Effector memory CD8-positive, alpha-beta T cell (primary cell): Measurements from ENCODE around the gene STX5.
"Not testable (repeated sequence)": the region's sequence is repeated elsewhere in the genome, so short reads cannot be mapped to it uniquely, and the experiment has no call there.

Experiments used
- ATAC-seq: fragments of 150-1000 bp; cut with Tn5 transposase; replicated peaks from 2 replicates; pipeline ENCODE4 v1.10.0; 2021; ENCODE audit warnings: mild to moderate bottlenecking, moderate library complexity
- DNase-seq, 3 experiments: peaks; one replicate each; pipeline ENCODE4 v3.0.0; 2021
- H3K27ac Mint-ChIP-seq, 2 donors: one replicate each; pipeline ENCODE4 v1.8.0; 2022; ENCODE audit warnings: mild to moderate bottlenecking in 2 of 2, mixed read lengths in 2 of 2, moderate library complexity in 2 of 2
- H3K27me3 Mint-ChIP-seq, 2 donors: one replicate each; pipeline ENCODE4 v1.8.0; 2022; ENCODE audit warnings: mixed read lengths in 2 of 2
- H3K36me3 Mint-ChIP-seq: one replicate; pipeline ENCODE4 v1.8.0; 2022; ENCODE audit warnings: mild to moderate bottlenecking, moderate library complexity, mixed read lengths; ENCODE audit not compliant: insufficient read depth
- H3K4me1 Mint-ChIP-seq, 2 donors: one replicate each; pipeline ENCODE4 v1.8.0; 2022; ENCODE audit warnings: low read depth in 2 of 2, mixed read lengths in 2 of 2
- H3K4me3 Mint-ChIP-seq, 2 donors: one replicate each; pipeline ENCODE4 v1.8.0; 2022; ENCODE audit warnings: mild to moderate bottlenecking in 2 of 2, mixed read lengths in 2 of 2, moderate library complexity in 2 of 2
- H3K9me3 Mint-ChIP-seq, 2 donors: one replicate each; pipeline ENCODE4 v1.8.0; 2022; ENCODE audit warnings: mixed read lengths in 2 of 2

STX5 gene

DNA sequence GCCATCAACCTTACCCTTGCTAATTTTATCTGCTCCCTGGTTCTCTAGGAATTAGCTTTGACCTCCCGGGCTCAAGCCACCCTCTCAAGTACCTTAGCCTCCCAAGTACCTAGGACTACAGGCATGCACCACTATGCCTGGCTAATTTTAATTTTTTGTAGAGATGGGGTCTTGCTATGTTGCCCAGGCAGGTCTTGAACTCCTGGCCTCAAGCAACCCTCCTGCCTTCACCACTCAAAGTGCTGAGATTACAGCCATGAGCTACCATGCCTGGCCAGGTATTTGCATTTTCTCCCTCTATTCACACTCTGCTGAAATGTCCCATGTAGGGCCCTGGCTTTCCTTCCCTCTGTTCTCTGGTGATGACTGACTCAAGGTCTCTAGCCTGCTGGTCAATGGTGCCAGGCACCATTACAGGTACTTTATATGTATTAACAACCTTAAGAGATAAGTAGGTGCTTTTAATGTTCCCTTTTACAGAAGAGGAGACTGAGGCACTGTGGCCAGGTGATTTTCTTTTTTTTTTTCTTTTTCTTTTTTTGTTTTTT lies 16.0 kb upstream of the STX5 start:
- no peaks in the 10 kb centered on the region for H3K9me3 Mint-ChIP-seq
- peaks cover 26% of the 10 kb centered on the region for H3K36me3 Mint-ChIP-seq
- no peaks in the 10 kb centered on the region for H3K27me3 Mint-ChIP-seq
- H3K27ac Mint-ChIP-seq: no peak overlapping the region
- H3K4me3 Mint-ChIP-seq: no peak overlapping the region
- no peak for DNase-seq
- no peak for ATAC-seq
- peaks cover 9 to 10% of the 10 kb centered on the region in 2 donors for H3K4me1 Mint-ChIP-seq

DNA sequence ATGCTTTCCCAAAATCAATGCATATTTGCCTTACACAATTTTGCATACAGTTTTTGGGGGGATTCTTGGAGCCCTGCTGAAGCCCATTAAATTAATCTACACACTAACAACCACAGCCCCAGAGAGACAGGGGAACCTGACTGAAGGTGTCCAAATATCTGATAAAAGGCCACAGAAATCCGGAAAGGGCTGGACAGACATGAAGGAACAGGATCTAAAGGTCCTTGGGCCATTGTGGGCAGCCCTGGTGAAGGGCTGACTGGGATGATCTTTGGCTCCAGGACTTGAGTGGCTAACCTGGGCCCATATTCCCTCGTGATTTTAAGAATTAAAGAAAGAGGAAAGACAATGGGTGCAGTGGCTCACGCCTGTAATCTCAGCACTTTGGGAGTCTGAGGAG lies 14.3 kb upstream of the STX5 start:
- DNase-seq (no peak), ATAC-seq (no peak)
- Mint-ChIP-seq H3K27me3 (no peaks in the 10 kb centered on the region), H3K9me3 (no peaks in the 10 kb centered on the region), H3K4me3 (no peak overlapping the region), H3K36me3 (peaks cover 10% of the 10 kb centered on the region), H3K4me1 (peaks cover 0 to 1% of the 10 kb centered on the region in 2 donors), H3K27ac (no peak overlapping the region)

DNA sequence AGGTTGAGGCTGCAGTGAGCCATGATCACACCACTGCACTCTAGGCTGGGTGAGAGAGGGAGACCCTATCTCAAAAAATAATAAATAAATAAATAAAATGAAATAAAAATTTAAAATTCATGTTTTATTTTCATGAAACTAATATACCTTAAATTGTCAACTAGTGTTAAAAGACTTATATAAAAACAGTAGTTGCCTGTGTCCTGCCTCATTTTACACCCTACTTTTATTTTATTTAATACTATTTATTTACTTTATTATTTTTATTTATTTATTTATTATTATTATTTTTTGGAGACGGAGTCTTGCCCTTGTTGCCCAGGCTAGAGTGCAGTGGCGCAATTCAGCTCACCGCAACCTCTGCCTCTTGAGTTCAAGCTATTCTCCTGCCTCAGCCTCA lies 12.3 kb upstream of the STX5 start:
- H3K27me3 Mint-ChIP-seq: no peaks in the 10 kb centered on the region
- H3K9me3 Mint-ChIP-seq: no peaks in the 10 kb centered on the region
- no peak for ATAC-seq
- H3K36me3 Mint-ChIP-seq: peaks cover 7% of the 10 kb centered on the region
- DNase-seq: no peak
- H3K4me3 Mint-ChIP-seq: no peak overlapping the region
- H3K27ac Mint-ChIP-seq: no peak overlapping the region
- peaks cover 6 to 7% of the 10 kb centered on the region in 2 donors for H3K4me1 Mint-ChIP-seq

DNA sequence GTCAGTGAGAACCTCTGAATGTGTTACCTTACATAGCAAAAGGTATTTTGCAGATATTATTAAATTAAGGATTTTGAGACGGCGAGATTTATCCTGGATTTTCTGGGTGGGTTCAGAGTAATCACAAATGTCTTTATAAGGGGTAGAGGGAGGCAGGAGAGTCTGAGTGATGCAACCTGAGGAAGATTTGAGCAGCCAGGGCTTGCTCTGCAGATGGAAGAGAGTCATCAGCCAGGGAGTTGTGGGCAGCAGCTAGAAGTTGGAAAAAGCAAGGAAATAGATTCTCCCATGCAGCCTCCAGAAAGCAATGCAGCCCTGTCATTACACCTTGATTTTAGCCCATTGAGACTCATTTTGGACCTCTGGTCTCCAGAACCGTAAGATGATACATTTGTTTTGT lies 11.6 kb upstream of the STX5 start:
- Mint-ChIP-seq H3K4me3 (peak overlapping the region in 1 of 2 donors; percentile 11), H3K27me3 (no peaks in the 10 kb centered on the region), H3K4me1 (peaks cover 9 to 12% of the 10 kb centered on the region in 2 donors), H3K36me3 (peaks cover 7% of the 10 kb centered on the region), H3K9me3 (no peaks in the 10 kb centered on the region), H3K27ac (no peak overlapping the region)
- ATAC-seq (no peak), DNase-seq (no peak)

DNA sequence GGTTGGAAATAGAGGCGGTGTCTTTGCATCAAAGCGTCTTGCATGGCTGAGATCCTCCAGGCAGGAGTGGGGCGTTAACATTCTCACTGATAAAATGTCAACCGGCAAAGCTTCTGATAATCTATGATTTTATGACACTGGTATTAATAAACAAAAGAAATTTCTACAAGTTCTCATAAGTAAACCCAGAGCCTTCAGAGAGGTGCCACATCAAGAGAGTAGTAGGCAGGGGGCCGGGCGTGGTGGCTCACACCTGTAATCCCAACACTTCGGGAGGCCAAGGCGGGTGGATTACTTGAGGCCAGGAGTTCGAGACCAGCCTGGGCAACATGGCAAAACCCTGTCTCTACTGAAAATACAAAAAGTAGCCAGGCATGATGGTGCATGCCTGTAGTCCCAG lies 11.0 kb upstream of the STX5 start:
- ATAC-seq, H3K27ac Mint-ChIP-seq, H3K27me3 Mint-ChIP-seq, H3K36me3 Mint-ChIP-seq, H3K4me3 Mint-ChIP-seq, H3K9me3 Mint-ChIP-seq, DNase-seq: not testable (repeated sequence)
- peaks cover 9 to 12% of the 10 kb centered on the region in 2 donors for H3K4me1 Mint-ChIP-seq

DNA sequence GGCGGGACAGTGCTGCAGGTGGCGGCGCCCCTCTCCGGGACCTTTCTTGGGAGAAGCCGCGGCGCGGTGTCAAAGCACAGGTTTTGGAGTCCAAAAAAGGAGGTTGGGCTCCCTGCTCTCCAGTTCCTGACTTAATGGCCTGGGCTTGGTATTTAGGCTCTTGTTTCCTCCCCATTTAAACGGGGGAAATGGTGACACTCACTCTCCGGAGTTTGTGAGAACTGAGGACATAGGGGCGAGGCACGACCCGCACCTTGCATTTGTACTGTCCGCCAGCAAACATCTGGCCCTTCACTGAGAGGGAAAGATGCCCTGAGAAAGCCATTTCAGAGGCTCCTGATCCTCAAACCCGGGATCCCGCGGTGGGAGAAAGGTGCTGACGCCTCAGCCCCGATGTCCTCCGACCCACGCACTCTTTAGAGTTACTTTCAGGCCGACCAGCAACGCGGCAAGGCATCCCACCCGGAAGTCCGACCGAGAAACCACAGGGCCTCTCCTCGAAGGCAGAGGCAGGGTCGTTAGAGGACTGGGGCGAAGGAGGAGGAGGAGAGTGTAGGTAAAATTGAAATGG lies 10.4 kb upstream of the STX5 start:
- Mint-ChIP-seq H3K4me1 (peaks cover 14 to 17% of the 10 kb centered on the region in 2 donors), H3K4me3 (no peak overlapping the region), H3K36me3 (peaks cover 12% of the 10 kb centered on the region), H3K9me3 (no peaks in the 10 kb centered on the region), H3K27me3 (no peaks in the 10 kb centered on the region), H3K27ac (no peak overlapping the region)
- DNase-seq (no peak), ATAC-seq (no peak)

DNA sequence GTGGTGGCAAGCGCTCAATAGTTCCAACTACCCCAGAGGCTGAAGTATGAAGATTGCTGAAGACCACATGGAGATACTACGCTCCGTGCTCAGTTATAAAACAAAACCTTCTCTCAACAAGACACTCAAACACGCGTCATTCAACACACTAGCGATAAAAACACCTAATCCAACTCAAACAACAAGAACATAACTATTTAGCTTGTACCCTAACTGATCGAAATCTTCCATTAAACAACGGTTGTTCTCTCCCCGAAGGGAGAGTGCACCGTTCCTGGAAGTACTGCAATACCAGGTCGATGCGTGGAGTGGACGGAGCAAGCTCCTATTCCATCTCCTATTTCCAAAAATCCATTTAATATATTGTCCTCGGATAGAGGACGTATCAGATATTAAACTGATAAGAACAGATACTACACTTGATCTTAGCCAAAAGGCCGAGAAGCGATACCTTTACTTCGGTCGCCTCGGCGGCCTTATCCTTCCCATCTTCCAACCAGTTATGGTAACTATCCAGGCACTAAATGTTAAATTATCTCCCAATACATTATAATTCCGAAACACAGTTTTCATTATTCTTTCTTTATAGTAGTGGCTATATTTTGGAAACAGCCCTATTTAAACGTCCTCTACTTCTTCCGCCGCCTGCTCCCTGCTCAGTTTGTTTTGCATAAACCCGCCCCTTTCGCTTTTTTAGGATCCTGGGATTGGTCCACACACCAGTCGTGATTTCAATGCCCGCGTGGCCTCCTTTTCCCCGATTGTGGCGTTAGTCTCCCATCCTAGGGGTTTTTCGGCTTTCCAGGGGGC lies 9.7 kb upstream of the STX5 start:
- Mint-ChIP-seq H3K27me3 (no peaks in the 10 kb centered on the region), H3K4me3 (no peak overlapping the region), H3K4me1 (peaks cover 14 to 17% of the 10 kb centered on the region in 2 donors), H3K9me3 (no peaks in the 10 kb centered on the region), H3K36me3 (peaks cover 12% of the 10 kb centered on the region), H3K27ac (no peak overlapping the region)
- peak; percentile 52 for ATAC-seq
- DNase-seq: peak; percentile 80 to 91 (median 83)

DNA sequence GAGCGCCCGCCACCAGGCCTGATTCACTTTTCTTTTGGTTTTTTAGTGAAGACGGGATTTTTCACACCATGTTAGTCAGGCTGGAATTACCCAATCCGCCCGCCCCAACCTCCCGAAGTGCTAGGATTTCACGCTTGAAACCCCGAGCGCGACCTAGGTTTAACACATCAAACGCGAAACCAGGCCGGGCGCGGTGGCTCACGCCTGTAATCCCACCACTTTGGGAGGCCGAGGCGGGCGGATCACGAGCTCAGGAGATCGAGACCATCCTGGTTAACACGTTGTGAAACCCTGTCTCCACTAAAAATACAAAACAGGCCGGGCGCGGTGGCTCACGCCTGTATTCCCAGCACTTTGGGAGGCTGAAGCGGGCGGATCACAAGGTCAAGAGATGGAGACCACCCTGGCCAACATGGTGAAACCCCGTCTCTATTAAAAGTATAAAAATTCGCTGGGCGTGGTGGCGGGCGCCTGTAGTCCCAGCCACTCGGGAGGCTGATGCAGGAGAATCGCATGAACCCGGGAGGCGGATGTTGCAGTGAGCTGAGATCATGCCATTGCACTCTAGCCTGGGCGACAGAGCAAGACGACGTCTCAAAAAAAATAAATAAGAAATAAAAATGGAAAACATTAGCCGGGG lies 9.0 kb upstream of the STX5 start:
- Mint-ChIP-seq H3K4me1 (peaks cover 14 to 17% of the 10 kb centered on the region in 2 donors), H3K36me3 (peaks cover 16% of the 10 kb centered on the region)
- ATAC-seq (peak; percentile 37), DNase-seq (peak; percentile 77 to 81 (median 81))
- H3K4me3 Mint-ChIP-seq, H3K9me3 Mint-ChIP-seq, H3K27ac Mint-ChIP-seq, H3K27me3 Mint-ChIP-seq: not testable (repeated sequence)

DNA sequence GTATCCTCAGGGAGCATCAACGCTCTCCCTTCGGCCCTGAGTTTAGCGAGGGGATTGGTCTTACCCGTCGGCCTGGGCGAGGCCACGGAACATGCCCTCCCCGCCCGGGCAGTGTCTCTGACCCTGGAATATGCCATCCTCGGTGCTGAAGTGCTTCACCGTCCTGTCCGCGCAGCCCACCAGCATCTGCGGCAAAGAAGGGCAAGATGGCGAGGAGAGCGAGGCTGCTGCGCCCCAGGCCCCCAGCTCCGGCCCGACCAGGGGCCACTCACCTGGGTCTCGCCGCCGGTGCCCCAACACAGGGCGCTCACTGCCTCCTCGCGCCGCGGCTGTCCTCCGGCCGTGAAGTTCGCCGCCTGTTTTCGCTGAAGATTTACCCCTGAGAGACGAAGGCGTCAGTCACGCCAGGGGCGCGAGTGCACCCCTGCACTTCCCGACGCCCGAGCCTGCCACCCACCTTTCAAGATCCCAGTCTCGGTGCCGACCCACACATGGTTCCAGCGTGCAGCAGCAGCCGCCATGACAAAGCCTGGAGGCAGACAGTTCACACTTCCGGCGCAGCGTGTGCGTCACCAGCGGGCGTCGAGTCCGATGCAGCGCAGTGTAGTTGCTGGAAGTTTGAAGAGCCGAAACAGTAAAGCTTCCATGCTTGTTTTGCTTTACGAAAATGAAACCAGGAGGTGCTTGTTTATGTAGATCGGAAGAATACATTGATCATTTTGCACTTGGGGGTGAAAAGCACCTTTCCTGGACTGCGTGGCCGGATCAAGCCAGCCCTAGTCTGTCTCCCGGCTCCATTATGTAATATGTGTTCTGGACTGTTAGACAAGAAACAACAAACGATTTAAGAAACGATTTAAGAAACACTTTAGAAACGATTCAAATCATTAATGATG lies 7.4 kb upstream of the STX5 start, which contains the start of gene WDR74:
WDR74 (minus strand) TSS at position 541 of the 896 bp plus-strand sequence; CDS start at position 521, 20 bp downstream.
- Mint-ChIP-seq H3K9me3 (no peaks in the 10 kb centered on the region), H3K27ac (no peak within 1 kb of the TSS), H3K4me3 (no peak within 1 kb of the TSS), H3K4me1 (peaks cover 17 to 20% of the 10 kb centered on the region in 2 donors), H3K36me3 (peaks cover 24% of the 10 kb centered on the region), H3K27me3 (no peaks in the 10 kb centered on the region)
- ATAC-seq (peak; percentile 52), DNase-seq (peak; percentile 88 to 90 (median 88))

DNA sequence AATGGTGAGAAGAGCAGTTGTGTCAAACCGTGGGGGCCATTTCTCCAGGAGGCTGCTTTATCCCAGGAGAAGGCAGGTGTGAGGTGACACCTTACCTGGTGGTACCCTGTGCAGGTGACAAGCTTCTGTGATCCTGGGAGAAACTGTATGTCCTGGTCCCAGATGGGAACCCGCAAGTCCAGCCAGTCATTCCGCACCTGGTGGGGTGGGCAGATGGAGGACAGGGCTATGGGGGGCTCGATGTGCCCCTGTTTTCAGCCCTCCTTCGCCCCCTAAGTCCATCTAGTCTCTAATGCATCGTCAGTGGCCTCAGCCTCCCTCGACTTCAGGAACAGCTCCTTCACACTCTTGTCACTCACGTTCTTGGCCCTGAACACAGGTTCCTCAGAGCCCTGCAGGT lies 3.5 kb upstream of the STX5 start:
- no peaks in the 10 kb centered on the region for H3K9me3 Mint-ChIP-seq
- H3K4me1 Mint-ChIP-seq: peaks cover 33 to 37% of the 10 kb centered on the region in 2 donors
- ATAC-seq (no peak), DNase-seq (no peak)
- no peak overlapping the region for H3K27ac Mint-ChIP-seq
- H3K27me3 Mint-ChIP-seq: no peaks in the 10 kb centered on the region
- peaks cover 58% of the 10 kb centered on the region for H3K36me3 Mint-ChIP-seq
- H3K4me3 Mint-ChIP-seq: no peak overlapping the region

DNA sequence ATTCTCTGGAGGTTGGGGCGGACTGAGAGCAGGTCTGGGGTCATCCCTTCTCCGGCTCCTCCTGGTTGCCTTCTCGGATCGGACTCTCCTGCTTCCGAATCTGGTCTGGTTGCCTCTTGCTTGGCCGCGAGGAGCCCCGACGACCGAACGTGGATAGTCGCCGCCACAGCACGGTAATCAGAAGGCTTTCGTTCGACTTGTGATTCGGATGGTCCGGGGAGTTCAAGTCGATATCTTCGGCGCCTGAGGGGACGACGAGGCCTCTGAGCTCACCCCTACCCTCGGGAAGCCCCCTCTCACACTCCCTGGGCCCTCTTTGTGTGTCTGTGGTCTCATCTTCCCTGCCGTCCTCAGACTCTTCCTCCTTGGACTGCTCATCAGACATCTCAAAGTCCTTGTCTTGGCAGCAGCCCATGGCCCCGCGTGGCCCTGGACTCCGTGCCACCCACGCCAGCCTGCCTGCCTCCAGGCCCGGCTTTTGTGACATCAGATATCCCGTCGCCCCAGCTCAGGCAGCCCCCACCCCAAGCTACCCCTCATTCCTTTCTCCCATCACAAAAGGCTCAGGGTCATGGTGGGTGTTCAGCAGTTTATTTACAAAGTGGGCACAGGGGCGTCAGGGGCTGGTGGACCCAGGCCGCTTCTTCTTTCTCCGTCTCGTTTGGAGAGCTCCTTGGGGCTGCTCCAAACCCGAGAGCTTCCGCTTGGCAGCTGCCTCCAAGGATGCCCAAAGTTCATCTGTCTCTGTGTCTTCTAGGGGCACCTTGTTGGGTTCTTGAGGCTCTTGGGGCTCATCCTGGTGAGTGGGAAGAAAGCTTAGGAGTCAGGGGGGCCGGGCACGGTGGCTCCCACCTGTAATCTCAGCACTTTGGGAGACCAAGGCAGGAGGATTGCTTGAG lies 734 bp upstream of the STX5 start, which contains the start of gene TEX54:
TEX54 (minus strand) TSS at position 506 of the 899 bp plus-strand sequence.
- ATAC-seq (peak; percentile 6), DNase-seq (no peak)
- Mint-ChIP-seq H3K9me3 (no peaks in the 10 kb centered on the region), H3K4me3 (peak within 1 kb of the TSS; percentile 95 to 96), H3K4me1 (peaks cover 28 to 31% of the 10 kb centered on the region in 2 donors), H3K27me3 (no peaks in the 10 kb centered on the region), H3K27ac (peak within 1 kb of the TSS; percentile 97 to 99), H3K36me3 (peaks cover 66% of the 10 kb centered on the region)

DNA sequence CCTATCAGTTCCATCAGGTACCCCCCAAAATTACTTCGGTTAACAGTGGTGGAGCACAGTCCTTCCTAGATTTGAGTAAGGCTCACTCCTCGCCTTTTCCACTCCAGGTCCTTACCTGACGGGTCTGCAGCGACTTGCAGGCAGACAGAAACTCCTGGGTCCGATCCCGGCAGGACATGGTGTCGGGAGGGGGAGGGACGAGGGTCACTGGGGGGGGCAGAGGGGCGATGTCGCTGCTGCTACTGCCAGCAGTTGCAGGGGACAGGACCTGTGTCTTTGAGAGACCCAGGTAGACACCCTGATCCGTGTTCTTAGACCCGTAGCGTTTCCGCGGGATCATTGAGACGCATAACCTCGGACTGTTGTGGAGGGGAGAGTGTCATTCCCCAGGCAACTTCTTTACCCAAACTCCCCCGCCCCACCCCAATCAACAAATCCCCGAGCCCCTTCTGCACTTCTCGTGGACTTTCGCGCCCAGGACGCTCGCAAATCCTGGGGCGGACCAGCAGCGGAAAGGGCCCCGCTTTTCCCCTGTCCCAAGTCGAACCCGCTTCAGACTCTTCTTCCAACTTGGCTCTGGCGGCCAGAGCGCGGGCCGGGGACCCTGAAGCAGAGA lies 839 bp downstream of the STX5 start:
- H3K27ac Mint-ChIP-seq: peak overlapping the region; percentile 97 to 99
- no peak for ATAC-seq
- peak overlapping the region; percentile 95 to 96 for H3K4me3 Mint-ChIP-seq
- DNase-seq: no peak
- no peaks in the 10 kb centered on the region for H3K27me3 Mint-ChIP-seq
- no peaks in the 10 kb centered on the region for H3K9me3 Mint-ChIP-seq
- peaks cover 31 to 32% of the 10 kb centered on the region in 2 donors for H3K4me1 Mint-ChIP-seq
- H3K36me3 Mint-ChIP-seq: peaks cover 73% of the 10 kb centered on the region
